ENCODE measurements around the gene SIM2.

The SIM2 gene

DNA sequence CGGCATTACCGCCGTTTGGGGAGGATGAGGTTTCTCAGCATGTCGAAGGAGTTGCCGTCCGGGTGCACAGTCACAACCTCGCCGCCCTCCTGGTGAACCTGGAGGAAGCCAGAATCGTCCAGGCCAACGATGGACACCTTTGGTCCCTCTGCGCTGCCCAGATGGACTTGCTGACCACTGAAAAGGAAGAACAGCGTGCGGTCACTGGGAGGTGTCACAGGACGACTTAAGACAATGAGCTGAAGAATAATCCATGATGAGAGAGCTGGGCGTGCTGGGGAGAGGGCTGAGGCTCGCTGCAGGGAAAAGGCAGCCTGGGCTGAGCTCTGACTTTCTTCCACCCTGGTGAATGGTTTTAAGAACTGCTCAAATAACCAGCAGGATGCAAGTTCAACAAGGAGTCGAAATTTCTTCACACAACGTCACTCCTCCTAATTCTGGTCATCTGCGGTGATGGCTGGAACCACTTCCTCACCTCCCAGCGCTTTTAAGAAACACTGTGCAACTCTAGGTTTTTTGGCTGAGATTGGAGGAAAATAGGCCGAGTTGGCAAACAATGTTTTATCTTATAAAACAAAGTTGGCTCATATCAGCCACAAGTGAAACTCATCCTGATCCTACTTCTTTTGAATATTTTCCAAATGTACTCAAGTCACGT, 55.5 kb downstream of the SIM2 start:
- TF ChIP-seq, protein P1, sequence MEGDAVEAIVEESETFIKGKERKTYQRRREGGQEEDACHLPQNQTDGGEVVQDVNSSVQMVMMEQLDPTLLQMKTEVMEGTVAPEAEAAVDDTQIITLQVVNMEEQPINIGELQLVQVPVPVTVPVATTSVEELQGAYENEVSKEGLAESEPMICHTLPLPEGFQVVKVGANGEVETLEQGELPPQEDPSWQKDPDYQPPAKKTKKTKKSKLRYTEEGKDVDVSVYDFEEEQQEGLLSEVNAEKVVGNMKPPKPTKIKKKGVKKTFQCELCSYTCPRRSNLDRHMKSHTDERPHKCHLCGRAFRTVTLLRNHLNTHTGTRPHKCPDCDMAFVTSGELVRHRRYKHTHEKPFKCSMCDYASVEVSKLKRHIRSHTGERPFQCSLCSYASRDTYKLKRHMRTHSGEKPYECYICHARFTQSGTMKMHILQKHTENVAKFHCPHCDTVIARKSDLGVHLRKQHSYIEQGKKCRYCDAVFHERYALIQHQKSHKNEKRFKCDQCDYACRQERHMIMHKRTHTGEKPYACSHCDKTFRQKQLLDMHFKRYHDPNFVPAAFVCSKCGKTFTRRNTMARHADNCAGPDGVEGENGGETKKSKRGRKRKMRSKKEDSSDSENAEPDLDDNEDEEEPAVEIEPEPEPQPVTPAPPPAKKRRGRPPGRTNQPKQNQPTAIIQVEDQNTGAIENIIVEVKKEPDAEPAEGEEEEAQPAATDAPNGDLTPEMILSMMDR (IDR thresholded peaks at IDR 0.05; ENCODE audit: low read length, missing control alignments), result no peak
- DNase-seq (ENCODE audit: low read depth), result no peak

DNA sequence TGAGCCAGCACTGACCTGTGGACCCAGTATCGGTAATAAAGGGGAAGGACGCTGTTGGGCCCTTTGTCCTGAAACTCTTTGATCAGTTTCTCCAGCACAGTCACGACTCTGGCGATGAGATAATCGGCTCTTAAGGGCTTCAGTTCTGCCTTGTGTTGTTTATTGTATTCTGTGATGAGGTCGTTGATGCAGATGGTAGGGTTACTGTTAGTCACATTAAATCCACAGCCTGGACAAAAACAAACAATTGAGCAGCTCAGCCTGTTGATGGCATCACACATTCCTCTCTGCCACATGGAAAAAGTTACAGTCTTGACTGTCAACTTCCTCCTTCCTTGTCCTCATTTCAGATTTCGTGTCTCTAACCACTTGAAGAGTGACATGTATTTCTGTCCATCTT, 57.6 kb downstream of the SIM2 start:
- no peak overlapping the region for H3K4me3 ChIP-seq (replicated peaks; ENCODE audit: low read depth, low read length)
- TF ChIP-seq, protein P1 (IDR thresholded peaks at IDR 0.05; ENCODE audit: low read length, missing control alignments), result no peak
- DNase-seq (ENCODE audit: low read depth), result no peak

More for the DNA sequence above, 55.5 kb downstream of the SIM2 start:
- no peak overlapping the region for H3K4me3 ChIP-seq (replicated peaks; ENCODE audit: low read depth, low read length)

DNA sequence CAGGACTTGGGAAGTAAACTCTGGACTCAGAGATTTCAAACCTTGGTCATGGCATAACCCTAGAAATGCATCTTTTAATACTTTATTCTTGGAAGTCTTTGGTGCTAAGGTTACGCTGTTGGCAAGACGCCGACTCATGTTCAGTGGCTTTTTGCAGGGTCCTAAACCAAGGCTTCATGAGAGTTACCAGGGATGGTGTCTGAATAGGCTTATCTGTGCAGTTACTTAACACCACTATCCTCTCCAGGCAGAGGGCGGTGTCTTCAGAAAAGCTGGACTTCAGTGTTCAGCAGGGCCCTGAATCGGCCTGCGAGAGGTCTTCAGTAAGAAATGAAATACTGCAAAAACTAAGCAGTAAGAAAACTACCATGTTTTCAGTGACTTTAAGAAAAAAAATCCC, 58.3 kb downstream of the SIM2 start:
- DNase-seq (ENCODE audit: low read depth), result no peak
- TF ChIP-seq, protein P1 (IDR thresholded peaks at IDR 0.05; ENCODE audit: low read length, missing control alignments), result no peak
- no peak overlapping the region for H3K4me3 ChIP-seq (replicated peaks; ENCODE audit: low read depth, low read length)

DNA sequence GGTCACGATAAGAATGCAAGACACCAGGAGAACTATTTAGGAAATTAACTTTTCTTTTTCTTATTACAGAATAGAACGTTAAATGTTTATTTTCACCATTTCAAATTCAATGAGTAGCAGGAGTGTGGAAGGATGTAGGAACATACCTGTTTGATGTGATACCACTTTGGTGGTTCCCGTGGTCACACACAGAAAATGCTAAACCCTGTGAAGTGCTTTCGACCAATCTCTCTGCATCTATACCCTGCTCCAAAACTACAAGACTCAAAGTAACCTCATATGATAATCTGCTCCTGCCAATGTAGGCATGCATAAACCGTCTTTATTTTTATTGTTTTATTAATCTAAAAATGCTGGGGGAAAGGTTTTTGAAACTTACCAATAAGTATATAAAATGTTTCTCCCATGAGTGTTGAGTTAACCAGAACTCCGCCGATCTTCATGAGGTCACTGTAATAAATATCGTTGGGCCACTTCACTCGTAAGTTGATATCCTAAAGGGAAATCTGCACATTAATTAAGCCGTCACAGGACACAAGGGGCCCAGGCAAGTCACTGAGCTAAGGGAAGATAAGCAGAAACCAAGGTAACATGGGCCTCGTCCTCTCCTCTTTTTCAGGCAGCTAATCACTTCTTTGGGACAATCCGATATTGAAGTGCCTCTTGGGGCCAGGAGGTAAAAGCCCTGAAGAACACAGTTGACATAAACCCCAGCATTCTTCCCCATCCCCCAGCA, 60.6 kb downstream of the SIM2 start:
- no peak for DNase-seq (ENCODE audit: low read depth)
- TF ChIP-seq, protein P1 (IDR thresholded peaks at IDR 0.05; ENCODE audit: low read length, missing control alignments), result no peak
- H3K4me3 ChIP-seq (replicated peaks; ENCODE audit: low read depth, low read length), result no peak overlapping the region

DNA sequence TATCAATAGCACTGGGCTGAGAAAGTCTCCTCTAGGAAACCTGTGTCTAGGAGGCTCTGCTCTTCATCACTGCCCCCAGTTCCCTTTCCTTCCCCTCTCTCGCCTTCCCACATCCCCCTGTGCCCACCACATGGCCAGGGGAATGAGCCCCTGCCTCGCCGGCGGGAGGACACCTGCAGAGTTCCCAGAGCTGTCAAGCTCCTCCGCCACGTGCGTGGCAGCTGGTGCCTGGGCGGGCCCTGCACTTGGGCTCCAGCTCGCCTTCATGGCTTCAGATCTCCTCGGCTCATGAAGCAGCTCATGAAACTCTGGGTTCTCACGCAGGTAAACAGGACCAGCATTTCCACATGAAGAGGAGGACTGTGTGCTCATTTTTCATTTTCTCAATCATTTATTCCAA, 62.8 kb downstream of the SIM2 start:
- DNase-seq (ENCODE audit: low read depth), result no peak
- H3K4me3 ChIP-seq (replicated peaks; ENCODE audit: low read depth, low read length), result no peak overlapping the region
- TF ChIP-seq, protein P1 (IDR thresholded peaks at IDR 0.05; ENCODE audit: low read length, missing control alignments), result no peak

DNA sequence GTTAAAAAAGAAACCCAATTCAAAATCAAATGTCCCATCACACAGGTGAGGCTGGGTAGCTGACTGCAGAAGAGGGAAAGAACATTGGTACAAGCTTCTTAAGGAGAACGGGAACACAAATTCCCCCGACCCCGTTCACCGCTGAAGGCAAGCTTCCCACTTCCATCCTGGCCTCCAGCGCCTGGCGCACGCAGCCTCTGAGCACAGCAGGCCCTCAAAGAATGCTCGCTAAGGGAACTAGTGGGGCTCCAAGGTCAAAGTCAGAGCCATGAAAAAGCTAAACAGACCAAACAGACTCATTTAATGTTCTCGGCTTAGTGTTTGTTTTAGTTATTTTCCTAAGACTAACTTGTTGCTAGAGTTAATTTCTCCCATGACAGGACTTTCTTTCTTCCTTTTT, 63.7 kb downstream of the SIM2 start:
- H3K4me3 ChIP-seq (replicated peaks; ENCODE audit: low read depth, low read length), result no peak overlapping the region
- TF ChIP-seq, protein P1 (IDR thresholded peaks at IDR 0.05; ENCODE audit: low read length, missing control alignments), result no peak

More for the DNA sequence above, 63.7 kb downstream of the SIM2 start:
- no peak for DNase-seq (ENCODE audit: low read depth)
